H9 (cell line): Measurements from ENCODE around the gene ZBTB48. TPM values are rescaled to one million over a fixed set of nuclear protein-coding genes. Genes with fewer than 3 reads are reported as not detected.

Source experiments
- DNase-seq: peaks from one replicate; pipeline ENCODE4 v3.0.0-alpha.2; 2017
- H2AFZ ChIP-seq: one replicate; pipeline ENCODE4 v1.6.1; 2013; ENCODE audit warnings: mild to moderate bottlenecking, low read length, control low read depth, moderate library complexity
- H2AK5ac ChIP-seq: 2 replicates; pipeline ENCODE4 v1.6.1; 2013; ENCODE audit warnings: low read length, control low read depth, mixed read lengths; ENCODE audit not compliant: insufficient read length
- H2BK120ac ChIP-seq: one replicate; pipeline ENCODE4 v1.6.1; 2013; ENCODE audit warnings: low read depth, mild to moderate bottlenecking, low read length, control low read depth, inconsistent platforms; ENCODE audit not compliant: poor library complexity, severe bottlenecking
- H2BK12ac ChIP-seq: 2 replicates; pipeline ENCODE4 v1.6.1; 2013; ENCODE audit warnings: low read length, control low read depth, mixed read lengths, low read depth; ENCODE audit not compliant: insufficient read length
- H2BK15ac ChIP-seq: 2 replicates; pipeline ENCODE4 v1.6.1; 2013; ENCODE audit warnings: low read depth, low read length, control low read depth
- H2BK20ac ChIP-seq: one replicate; pipeline ENCODE4 v1.6.1; 2013; ENCODE audit warnings: low read depth, mild to moderate bottlenecking, low read length, control low read depth, inconsistent platforms; ENCODE audit not compliant: poor library complexity, severe bottlenecking
- H2BK5ac ChIP-seq: 2 replicates; pipeline ENCODE4 v1.6.1; 2013; ENCODE audit warnings: low read length, control low read depth, mixed read lengths; ENCODE audit not compliant: insufficient read length
- H3K14ac ChIP-seq: 2 replicates; pipeline ENCODE4 v1.6.1; 2013; ENCODE audit warnings: low read length, control low read depth; ENCODE audit not compliant: insufficient read depth
- H3K18ac ChIP-seq: 2 replicates; pipeline ENCODE4 v1.6.1; 2013; ENCODE audit warnings: low read depth, mild to moderate bottlenecking, mixed read lengths, low read length, control low read depth; ENCODE audit not compliant: insufficient read length
- H3K23ac ChIP-seq: 2 replicates; pipeline ENCODE4 v1.6.1; 2013; ENCODE audit warnings: low read length, control low read depth, mixed read lengths, low read depth; ENCODE audit not compliant: insufficient read length
- H3K23me2 ChIP-seq: 2 replicates; pipeline ENCODE4 v1.6.1; 2013; ENCODE audit warnings: low read depth, mild to moderate bottlenecking, mixed read lengths, low read length, control low read depth; ENCODE audit not compliant: insufficient read length, poor library complexity, severe bottlenecking
- H3K27ac ChIP-seq: 2 replicates; pipeline ENCODE4 v1.5.1; 2013; ENCODE audit warnings: low read length, control low read depth, mixed read lengths, low read depth; ENCODE audit not compliant: insufficient read length
- H3K27me3 ChIP-seq: 2 replicates; pipeline ENCODE4 v1.6.1; 2013; ENCODE audit warnings: low read length, control low read depth, inconsistent platforms; ENCODE audit not compliant: insufficient read depth
- H3K4ac ChIP-seq: 2 replicates; pipeline ENCODE4 v1.6.1; 2013; ENCODE audit warnings: low read depth, mild to moderate bottlenecking, control low read depth, inconsistent platforms, low read length, moderate library complexity
- H3K4me1 ChIP-seq: 2 replicates; pipeline ENCODE4 v1.6.1; 2013; ENCODE audit warnings: low read length, control low read depth, inconsistent platforms; ENCODE audit not compliant: insufficient read depth
- H3K4me2 ChIP-seq: 2 replicates; pipeline ENCODE4 v1.6.1; 2013; ENCODE audit warnings: low read length, control low read depth, mixed read lengths; ENCODE audit not compliant: insufficient read length, insufficient read depth
- H3K56ac ChIP-seq: 2 replicates; pipeline ENCODE4 v1.6.1; 2013; ENCODE audit warnings: low read depth, mild to moderate bottlenecking, mixed read lengths, low read length, control low read depth; ENCODE audit not compliant: insufficient read length
- H3K79me1 ChIP-seq: 2 replicates; pipeline ENCODE4 v1.6.1; 2013; ENCODE audit warnings: low read depth, mild to moderate bottlenecking, moderate library complexity, low read length, control low read depth, inconsistent platforms; ENCODE audit not compliant: insufficient read depth, poor library complexity, severe bottlenecking
- H3K79me2 ChIP-seq: 2 replicates; pipeline ENCODE4 v1.6.1; 2013; ENCODE audit warnings: low read length, control low read depth, inconsistent platforms; ENCODE audit not compliant: insufficient read depth
- H3K9ac ChIP-seq: 2 replicates; pipeline ENCODE4 v1.6.1; 2013; ENCODE audit warnings: low read length, control low read depth, mixed read lengths; ENCODE audit not compliant: insufficient read length; ENCODE audit errors: extremely low read depth
- H3K9me3 ChIP-seq: one replicate; pipeline ENCODE4 v1.6.1; 2013; ENCODE audit warnings: low read depth, low read length, inconsistent platforms; ENCODE audit not compliant: control insufficient read depth
- H3T11ph ChIP-seq: one replicate; pipeline ENCODE4 v1.6.1; 2013; ENCODE audit warnings: mild to moderate bottlenecking, low read length, control low read depth, inconsistent platforms
- H4K20me1 ChIP-seq: one replicate; pipeline ENCODE4 v1.6.1; 2013; ENCODE audit not compliant: control insufficient read depth, insufficient read length, insufficient read depth
- H4K5ac ChIP-seq: 2 replicates; pipeline ENCODE4 v1.6.1; 2013; ENCODE audit warnings: low read depth, mild to moderate bottlenecking, mixed read lengths, low read length, control low read depth; ENCODE audit not compliant: insufficient read length
- H4K8ac ChIP-seq: replicated peaks from 2 replicates; pipeline ENCODE4 v1.6.1; 2013; ENCODE audit warnings: low read length, control low read depth, mixed read lengths, low read depth; ENCODE audit not compliant: insufficient read length
- H4K91ac ChIP-seq: 2 replicates; pipeline ENCODE4 v1.6.1; 2013; ENCODE audit warnings: low read depth, mild to moderate bottlenecking, moderate library complexity, mixed read lengths, low read length, control low read depth; ENCODE audit not compliant: insufficient read length
- H3K27ac Mint-ChIP-seq, 3 experiments: 2 replicates in 2 of 3; 3 replicates in 1 of 3; pipeline ENCODE4 v1.8.0; 2020 to 2021; ENCODE audit warnings: mixed read lengths in 3 of 3, mild to moderate bottlenecking in 1 of 3, moderate library complexity in 1 of 3
- H3K27me3 Mint-ChIP-seq: 2 replicates; pipeline ENCODE4 v1.8.0; 2021; ENCODE audit warnings: low read depth, mild to moderate bottlenecking, moderate library complexity, mixed read lengths
- H3K36me3 Mint-ChIP-seq, 3 experiments: 2 replicates in 2 of 3; 3 replicates in 1 of 3; pipeline ENCODE4 v1.8.0; 2020 to 2021; ENCODE audit warnings: low read depth in 3 of 3, mixed read lengths in 3 of 3; ENCODE audit not compliant: insufficient read depth in 1 of 3
- H3K4me1 Mint-ChIP-seq, 2 experiments: 2 replicates each; pipeline ENCODE4 v1.8.0; 2020; ENCODE audit warnings: mixed read lengths in 2 of 2
- H3K4me3 Mint-ChIP-seq, 2 experiments: 2 replicates in 1 of 2; 3 replicates in 1 of 2; pipeline ENCODE4 v1.8.0; 2020 to 2021; ENCODE audit warnings: mild to moderate bottlenecking in 2 of 2, mixed read lengths in 2 of 2, moderate library complexity in 1 of 2
- H3K9me3 Mint-ChIP-seq, 2 experiments: 2 replicates in 1 of 2; 3 replicates in 1 of 2; pipeline ENCODE4 v1.8.0; 2020; ENCODE audit warnings: mild to moderate bottlenecking in 2 of 2, mixed read lengths in 2 of 2, moderate library complexity in 1 of 2
- CTCF ChIP-seq: fragments of 200-600 bp; sonication (generic); conservative IDR thresholded peaks from 3 replicates; pipeline ENCODE4 v1.8.0; 2021; ENCODE audit warnings: antibody characterized with exemption, mild to moderate bottlenecking
- WGBS: extraction: QIAGEN DNeasy Blood & Tissue Kit; methylation state at CpG from one replicate; pipeline ENCODE4 v1.1.7; 2013; ENCODE audit warnings: missing lambda C conversion rate, low lambda C conversion rate, mixed read lengths; ENCODE audit not compliant: insufficient read length; ENCODE audit errors: extremely low coverage; 5-methylcytosine and 5-hydroxymethylcytosine counted together
- total RNA-seq: library from RNA; stranded (reverse); gene quantifications from 2 replicates; pipeline ENCODE4 v1.2.1, GENCODE V29; 2021

The ZBTB48 gene
- total RNA-seq, 1 experiment from 2014 or later: 33.2 TPM

- Histone ChIP-seq H4K91ac (no peak overlapping the region), H3K27me3 (no peaks in the 10 kb centered on the region), H3K79me2 (peaks cover 2% of the 10 kb centered on the region; the same call in 1 of the 2 replicates)
Observed at GRCh38 chr1:6594977-6595740, 15.4 kb downstream of the ZBTB48 start.

More at GRCh38 chr1:6594977-6595740, 15.4 kb downstream of the ZBTB48 start:
- Mint-ChIP-seq H3K4me3 (no peak overlapping the region; a peak in 1 of 5 replicates), H3K36me3 (peaks cover 20 to 76% (median 57%) of the 10 kb centered on the region in 3 experiments; a peak in 6 of 7 replicates), H3K9me3 (no peaks in the 10 kb centered on the region), H3K27me3 (no peaks in the 10 kb centered on the region), H3K27ac (peak overlapping the region in 1 of 3 experiments; percentile 57; a peak in 1 of 7 replicates), H3K4me1 (peaks cover 8% of the 10 kb centered on the region in 2 experiments)
- Histone ChIP-seq H4K8ac (no peak overlapping the region), H3K27ac (no peak overlapping the region), H3K18ac (no peak overlapping the region), H2BK5ac (no peak overlapping the region), H3T11ph (no peak overlapping the region), H3K56ac (no peak overlapping the region), H3K4me2 (no peak overlapping the region), H3K4me1 (no peaks in the 10 kb centered on the region), H4K5ac (no peak overlapping the region), H3K14ac (no peak overlapping the region), H3K4ac (no peak overlapping the region), H3K79me1 (no peaks in the 10 kb centered on the region), H4K20me1 (no peaks in the 10 kb centered on the region), H2AFZ (no peak overlapping the region), H2BK120ac (no peak overlapping the region), H3K23ac (no peak overlapping the region), H2BK12ac (no peak overlapping the region), H2AK5ac (no peak overlapping the region), H2BK20ac (no peak overlapping the region), H3K9me3 (no peaks in the 10 kb centered on the region), H2BK15ac (no peak overlapping the region), H3K23me2 (no peaks in the 10 kb centered on the region), H3K9ac (no peak overlapping the region)
- DNase-seq: no peak
- WGBS: no CpG with 5 or more reads among the region's 11 CpGs
- no peak for TF ChIP-seq CTCF
